Hepatocyte (in vitro differentiated cells): ENCODE measurements around the gene CDADC1.

Experiments used
- CTCF ChIP-seq: fragments of 200-600 bp; sonication (generic); IDR thresholded peaks from 2 replicates; pipeline ENCODE4 v1.5.1; 2016; ENCODE audit warnings: antibody characterized with exemption, mild to moderate bottlenecking; ENCODE audit not compliant: poor library complexity
- EZH2 ChIP-seq: fragments of 200-600 bp; sonication (generic); IDR thresholded peaks from 2 replicates; pipeline ENCODE4 v1.6.1; 2016; ENCODE audit warnings: antibody characterized with exemption, mild to moderate bottlenecking, borderline replicate concordance

DNA sequence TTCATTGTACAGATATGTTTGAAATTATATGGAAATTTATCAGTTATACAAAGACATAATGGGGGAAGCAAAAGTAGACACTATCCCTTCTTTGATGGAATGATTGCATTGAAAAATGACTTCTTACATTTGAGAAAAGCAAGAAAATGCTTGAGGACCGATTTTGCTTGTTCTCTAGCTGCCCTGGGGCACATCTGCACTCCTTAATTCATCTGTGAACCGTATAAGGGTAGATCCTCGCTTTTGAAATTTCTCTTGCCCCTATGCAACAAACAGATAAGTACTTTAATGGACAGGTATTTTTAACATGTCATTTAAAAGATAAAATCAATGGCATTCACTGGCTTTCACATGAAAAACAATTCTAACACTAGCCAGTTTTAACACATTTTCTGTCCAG lies 41.1 kb upstream of the CDADC1 start:
- TF ChIP-seq CTCF (no peak), EZH2 (no peak)
